Tibial artery (tissue), 4 donors: ENCODE measurements around the gene RNF14.

ENCODE experiments used
- DNase-seq, 2 donors: peaks; one replicate each; pipeline ENCODE4 v3.0.0-alpha.2; 2019
- H3K27ac ChIP-seq, 2 donors: fragments of 200-600 bp; sonication (generic) in 1 of 2; 1 replicate in 1 of 2; 2 replicates in 1 of 2; pipeline ENCODE4 v1.5.1; 2018 to 2019; ENCODE audit warnings: mild to moderate bottlenecking in 1 of 2
- H3K27me3 ChIP-seq, 2 donors: fragments of 200-600 bp; sonication (generic) in 1 of 2; one replicate each; pipeline versions ENCODE4 v1.5.1 to v1.6.0; 2016 to 2019
- H3K36me3 ChIP-seq, 3 donors: fragments of 200-600 bp; sonication (generic) in 2 of 3; one replicate each; pipeline ENCODE4 v1.5.1; 2016 to 2019; ENCODE audit warnings: mild to moderate bottlenecking in 2 of 3
- H3K4me1 ChIP-seq, 4 donors: fragments of 200-600 bp; sonication (generic) in 2 of 4; 1 replicate in 3 of 4; 2 replicates in 1 of 4; pipeline ENCODE4 v1.5.1; 2016 to 2019
- H3K4me3 ChIP-seq, 2 donors: fragments of 200-600 bp; sonication (generic) in 1 of 2; 1 replicate in 1 of 2; 2 replicates in 1 of 2; pipeline ENCODE4 v1.5.1; 2018 to 2019; ENCODE audit warnings: mild to moderate bottlenecking in 2 of 2
- H3K9me3 ChIP-seq, 3 donors: fragments of 200-600 bp; sonication (generic) in 1 of 3; one replicate each; pipeline ENCODE4 v1.5.1; 2016 to 2019
- CTCF ChIP-seq, 2 experiments: fragments of 200-600 bp in 1 of 2; fragments of 450-650 bp in 1 of 2; IDR thresholded peaks; one replicate each; pipeline ENCODE4 v1.5.1; 2017 to 2019; ENCODE audit warnings: antibody characterized with exemption in 2 of 2, mild to moderate bottlenecking in 1 of 2, moderate library complexity in 1 of 2
- intact Hi-C: fragments of 100-400 bp; cut with DNase I; formaldehyde crosslinking; loops from one replicate; pipeline ENCODE4 v1.15.0; 2023; ENCODE audit warnings: low total_unique reads

Gene RNF14

DNA sequence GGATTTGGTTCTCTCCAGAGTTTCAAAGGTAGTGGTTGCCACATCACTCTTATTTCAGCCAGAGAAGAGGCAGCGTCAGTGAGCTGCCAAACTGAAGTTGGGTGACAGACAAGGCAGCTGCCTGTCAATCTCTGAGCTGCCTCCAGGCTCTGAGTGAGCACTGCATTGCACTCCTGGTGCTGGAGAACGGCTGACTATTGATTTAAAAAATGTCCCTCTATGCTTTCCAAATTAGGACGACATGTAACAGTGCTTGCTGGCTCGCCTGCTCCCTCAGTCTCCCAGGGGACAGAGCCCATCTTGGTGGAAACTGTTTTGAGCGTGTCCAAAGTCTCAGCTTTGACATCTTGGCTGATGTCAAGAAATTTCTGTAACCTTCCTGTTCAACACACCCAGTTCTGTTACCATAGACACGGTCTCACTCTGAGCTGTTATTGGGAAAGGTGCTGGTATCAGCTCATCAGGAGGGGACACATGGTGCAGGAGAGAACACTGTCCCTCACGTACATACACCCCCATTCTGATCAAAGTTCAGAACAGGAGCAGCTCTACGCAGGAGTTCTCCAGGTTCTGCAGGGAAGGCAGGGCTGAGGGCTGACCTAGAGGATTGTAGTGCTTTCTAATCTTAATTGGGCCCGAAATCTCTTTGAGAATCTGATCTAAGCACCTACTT is 26.6 kb upstream of the RNF14 start:
- Histone ChIP-seq H3K4me1 (peaks cover 0 to 25% (median 18%) of the 10 kb centered on the region in 4 donors), H3K27me3 (peaks cover 0 to 3% of the 10 kb centered on the region in 2 donors), H3K36me3 (peaks cover 14 to 27% (median 24%) of the 10 kb centered on the region in 3 donors), H3K9me3 (no peaks in the 10 kb centered on the region), H3K27ac (peak overlapping the region; percentile 56 to 59), H3K4me3 (no peak overlapping the region)
- peak; percentile 8 to 14 for TF ChIP-seq CTCF (IDR thresholded peaks at IDR 0.05)
- intact Hi-C loops: no loop called here
- peak in 1 of 2 donors; percentile 76 for DNase-seq

DNA sequence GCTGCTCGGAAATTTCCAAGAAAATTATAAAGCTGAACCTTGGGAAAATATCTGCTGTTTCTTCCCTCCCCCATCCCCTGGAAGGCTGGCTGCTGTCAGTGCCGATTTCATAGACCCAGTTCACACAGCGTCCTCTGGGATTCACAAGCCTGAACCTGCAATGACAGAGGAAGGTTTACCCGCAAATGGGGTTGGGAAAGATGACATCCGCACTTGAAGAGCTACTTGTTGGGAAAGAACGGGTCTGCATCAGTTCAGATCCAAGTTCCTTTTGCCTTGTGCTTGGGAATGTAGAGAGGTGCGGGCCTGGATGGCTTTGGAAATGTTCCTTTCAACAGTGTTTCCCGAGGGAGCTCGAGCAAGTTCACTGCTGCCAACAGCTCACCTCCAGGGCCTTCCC is 24.8 kb upstream of the RNF14 start:
- Histone ChIP-seq H3K27ac (no peak overlapping the region), H3K4me3 (no peak overlapping the region), H3K4me1 (peaks cover 0 to 25% (median 18%) of the 10 kb centered on the region in 4 donors), H3K36me3 (peaks cover 0 to 10% (median 9%) of the 10 kb centered on the region in 3 donors), H3K27me3 (peaks cover 0 to 3% of the 10 kb centered on the region in 2 donors), H3K9me3 (no peaks in the 10 kb centered on the region)
- no peak for DNase-seq
- TF ChIP-seq CTCF (IDR thresholded peaks at IDR 0.05): no peak
- intact Hi-C loops: no loop called here

- intact Hi-C loops: no loop called here
- Histone ChIP-seq H3K36me3 (no peaks in the 10 kb centered on the region), H3K4me1 (peaks cover 0 to 23% (median 18%) of the 10 kb centered on the region in 4 donors), H3K27ac (no peak overlapping the region), H3K27me3 (peaks cover 0 to 3% of the 10 kb centered on the region in 2 donors), H3K4me3 (no peak overlapping the region), H3K9me3 (no peaks in the 10 kb centered on the region)
- no peak for TF ChIP-seq CTCF (IDR thresholded peaks at IDR 0.05)
- peak; percentile 50 to 69 for DNase-seq
Measured at GRCh38 chr5:141945511-141946051, 23.3 kb upstream of the RNF14 start.

GRCh38 chr5:141947316-141947715 is 21.6 kb upstream of the RNF14 start:
- no peak for TF ChIP-seq CTCF (IDR thresholded peaks at IDR 0.05)
- H3K27ac ChIP-seq: no peak overlapping the region

DNA sequence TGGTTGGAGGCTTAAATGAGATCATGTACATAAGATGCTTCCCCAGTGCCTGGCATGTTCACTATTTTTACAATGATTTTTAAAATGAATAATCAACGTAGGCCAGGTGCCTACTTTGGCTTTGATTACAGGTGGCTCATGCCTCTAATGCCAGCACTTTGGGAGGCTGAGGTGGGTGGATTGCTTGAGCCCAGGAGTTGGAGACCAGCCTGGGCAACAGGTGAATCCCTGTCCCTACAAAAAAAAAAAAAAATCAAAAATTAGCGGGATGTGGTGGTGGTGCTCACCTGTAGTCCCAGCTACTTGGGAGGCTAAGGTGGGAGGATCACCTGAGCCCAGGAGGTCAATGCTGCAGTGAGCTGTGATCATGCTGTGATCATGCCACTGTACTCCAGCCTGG is 20.1 kb upstream of the RNF14 start:
- intact Hi-C loops: no loop called here
- Histone ChIP-seq H3K9me3 (no peaks in the 10 kb centered on the region), H3K36me3 (no peaks in the 10 kb centered on the region), H3K27me3 (peaks cover 0 to 3% of the 10 kb centered on the region in 2 donors), H3K27ac (no peak overlapping the region), H3K4me1 (no peaks in the 10 kb centered on the region), H3K4me3 (no peak overlapping the region)
- no peak for DNase-seq
- no peak for TF ChIP-seq CTCF (IDR thresholded peaks at IDR 0.05)

More at GRCh38 chr5:141947316-141947715, 21.6 kb upstream of the RNF14 start:
- intact Hi-C loops: no loop called here
- no peak overlapping the region for H3K4me3 ChIP-seq
- peaks cover 0 to 6% (median 2%) of the 10 kb centered on the region in 4 donors for H3K4me1 ChIP-seq
- H3K36me3 ChIP-seq: no peaks in the 10 kb centered on the region
- H3K9me3 ChIP-seq: no peaks in the 10 kb centered on the region
- H3K27me3 ChIP-seq: peaks cover 0 to 3% of the 10 kb centered on the region in 2 donors
- DNase-seq: no peak
